B cell (primary cell): Measurements from ENCODE around the gene FBXO9.

ENCODE experiments used
- EZH2 ChIP-seq: IDR thresholded peaks from 2 replicates; pipeline ENCODE4 v1.6.1; 2012; ENCODE audit warnings: borderline replicate concordance, low read depth, mild to moderate bottlenecking, moderate library complexity, low read length; ENCODE audit not compliant: insufficient read depth, poor library complexity, severe bottlenecking
- TF ChIP-seq, protein P1 (sequence below): fragments of 200-600 bp; IDR thresholded peaks from one replicate; pipeline ENCODE4 v1.8.0; 2022; ENCODE audit warnings: antibody characterized with exemption, mild to moderate bottlenecking

DNA sequence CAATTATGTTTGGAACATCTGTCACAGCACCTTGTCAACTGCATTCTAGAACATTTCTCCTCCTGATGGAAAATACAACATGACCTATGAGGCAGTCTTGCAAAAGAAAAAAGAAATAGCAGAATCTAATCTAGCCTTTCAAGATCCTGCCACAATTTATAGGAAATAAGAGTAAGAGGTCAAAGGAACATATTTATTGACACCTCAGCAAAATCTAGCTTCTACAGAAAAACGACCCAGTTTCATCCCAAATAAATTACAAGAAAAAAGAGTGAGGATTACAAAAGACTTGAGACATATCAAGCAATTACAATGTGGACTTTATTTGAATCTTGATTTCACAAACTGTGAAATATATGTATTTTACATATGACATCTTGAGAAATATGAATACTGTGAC is 4.2 kb downstream of the FBXO9 start:
- TF ChIP-seq, protein P1, sequence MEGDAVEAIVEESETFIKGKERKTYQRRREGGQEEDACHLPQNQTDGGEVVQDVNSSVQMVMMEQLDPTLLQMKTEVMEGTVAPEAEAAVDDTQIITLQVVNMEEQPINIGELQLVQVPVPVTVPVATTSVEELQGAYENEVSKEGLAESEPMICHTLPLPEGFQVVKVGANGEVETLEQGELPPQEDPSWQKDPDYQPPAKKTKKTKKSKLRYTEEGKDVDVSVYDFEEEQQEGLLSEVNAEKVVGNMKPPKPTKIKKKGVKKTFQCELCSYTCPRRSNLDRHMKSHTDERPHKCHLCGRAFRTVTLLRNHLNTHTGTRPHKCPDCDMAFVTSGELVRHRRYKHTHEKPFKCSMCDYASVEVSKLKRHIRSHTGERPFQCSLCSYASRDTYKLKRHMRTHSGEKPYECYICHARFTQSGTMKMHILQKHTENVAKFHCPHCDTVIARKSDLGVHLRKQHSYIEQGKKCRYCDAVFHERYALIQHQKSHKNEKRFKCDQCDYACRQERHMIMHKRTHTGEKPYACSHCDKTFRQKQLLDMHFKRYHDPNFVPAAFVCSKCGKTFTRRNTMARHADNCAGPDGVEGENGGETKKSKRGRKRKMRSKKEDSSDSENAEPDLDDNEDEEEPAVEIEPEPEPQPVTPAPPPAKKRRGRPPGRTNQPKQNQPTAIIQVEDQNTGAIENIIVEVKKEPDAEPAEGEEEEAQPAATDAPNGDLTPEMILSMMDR = no peak
- no peak for TF ChIP-seq EZH2
